Measurements from ENCODE around the gene COL4A2.

Gene COL4A2

GRCh38 chr13:110381029-110381360 is 73.9 kb downstream of the COL4A2 start:
- H3K4me1 ChIP-seq (ENCODE audit: insufficient read depth, insufficient read length), result peaks cover 10% of the 10 kb centered on the region
- no peaks in the 10 kb centered on the region for H3K27me3 ChIP-seq (ENCODE audit: insufficient read depth, insufficient read length)
- DNase-seq (ENCODE audit: low read depth, low spot score), result no peak
- no peak overlapping the region for H3K9ac ChIP-seq (ENCODE audit: insufficient read length, low read depth)
- no peak for TF ChIP-seq SUZ12 (IDR thresholded peaks at IDR 0.05; ENCODE audit: extremely low read depth, insufficient read depth, insufficient read length)
- no peak for TF ChIP-seq ZNF274 (IDR thresholded peaks at IDR 0.05; ENCODE audit: low read depth, low read length)
- TF ChIP-seq YY1 (IDR thresholded peaks at IDR 0.05; ENCODE audit: insufficient read depth, insufficient read length), result no peak
- H3K9me3 ChIP-seq (ENCODE audit: insufficient read depth, low read length), result peaks cover 11% of the 10 kb centered on the region
- peaks cover 19% of the 10 kb centered on the region for H3K36me3 ChIP-seq (ENCODE audit: insufficient read depth, insufficient read length, low read length)
- H3K4me3 ChIP-seq (ENCODE audit: insufficient read length, low read depth), result no peak overlapping the region

GRCh38 chr13:110382229-110382628 is 75.1 kb downstream of the COL4A2 start:
- no peaks in the 10 kb centered on the region for H3K27me3 ChIP-seq (ENCODE audit: insufficient read depth, insufficient read length)
- peaks cover 19% of the 10 kb centered on the region for H3K36me3 ChIP-seq (ENCODE audit: insufficient read depth, insufficient read length, low read length)
- H3K9ac ChIP-seq (ENCODE audit: insufficient read length, low read depth), result no peak overlapping the region
- TF ChIP-seq ZNF274 (IDR thresholded peaks at IDR 0.05; ENCODE audit: low read depth, low read length), result no peak
- no peak for TF ChIP-seq SUZ12 (IDR thresholded peaks at IDR 0.05; ENCODE audit: extremely low read depth, insufficient read depth, insufficient read length)
- no peak for TF ChIP-seq YY1 (IDR thresholded peaks at IDR 0.05; ENCODE audit: insufficient read depth, insufficient read length)
- no peak overlapping the region for H3K4me3 ChIP-seq (ENCODE audit: insufficient read length, low read depth)
- peaks cover 13% of the 10 kb centered on the region for H3K9me3 ChIP-seq (ENCODE audit: insufficient read depth, low read length)
- DNase-seq (ENCODE audit: low read depth, low spot score), result no peak
- H3K4me1 ChIP-seq (ENCODE audit: insufficient read depth, insufficient read length), result peaks cover 10% of the 10 kb centered on the region

- Histone ChIP-seq H3K9ac (ENCODE audit: insufficient read length, low read depth) (no peak overlapping the region), H3K36me3 (ENCODE audit: insufficient read depth, insufficient read length, low read length) (peaks cover 19% of the 10 kb centered on the region), H3K4me3 (ENCODE audit: insufficient read length, low read depth) (no peak overlapping the region), H3K4me1 (ENCODE audit: insufficient read depth, insufficient read length) (peaks cover 10% of the 10 kb centered on the region), H3K27me3 (ENCODE audit: insufficient read depth, insufficient read length) (no peaks in the 10 kb centered on the region), H3K9me3 (ENCODE audit: insufficient read depth, low read length) (peaks cover 13% of the 10 kb centered on the region)
- no peak for DNase-seq (ENCODE audit: low read depth, low spot score)
- TF ChIP-seq SUZ12 (IDR thresholded peaks at IDR 0.05; ENCODE audit: extremely low read depth, insufficient read depth, insufficient read length), result no peak
- TF ChIP-seq ZNF274 (IDR thresholded peaks at IDR 0.05; ENCODE audit: low read depth, low read length), result no peak
- no peak for TF ChIP-seq YY1 (IDR thresholded peaks at IDR 0.05; ENCODE audit: insufficient read depth, insufficient read length)
These were observed 75.7 kb downstream of the COL4A2 start for GRCh38 chr13:110382830-110383229.

GRCh38 chr13:110387451-110388107 is 80.5 kb downstream of the COL4A2 start:
- Histone ChIP-seq H3K4me3 (ENCODE audit: insufficient read length, low read depth) (no peak overlapping the region), H3K27me3 (ENCODE audit: insufficient read depth, insufficient read length) (no peaks in the 10 kb centered on the region), H3K36me3 (ENCODE audit: insufficient read depth, insufficient read length, low read length) (peaks cover 28% of the 10 kb centered on the region), H3K4me1 (ENCODE audit: insufficient read depth, insufficient read length) (no peaks in the 10 kb centered on the region), H3K9ac (ENCODE audit: insufficient read length, low read depth) (no peak overlapping the region), H3K9me3 (ENCODE audit: insufficient read depth, low read length) (peaks cover 32% of the 10 kb centered on the region)
- TF ChIP-seq YY1 (IDR thresholded peaks at IDR 0.05; ENCODE audit: insufficient read depth, insufficient read length) (no peak), SUZ12 (IDR thresholded peaks at IDR 0.05; ENCODE audit: extremely low read depth, insufficient read depth, insufficient read length) (no peak), ZNF274 (IDR thresholded peaks at IDR 0.05; ENCODE audit: low read depth, low read length) (no peak)
- no peak for DNase-seq (ENCODE audit: low read depth, low spot score)

- no peak for DNase-seq (ENCODE audit: low read depth, low spot score)
These were observed 81.2 kb downstream of the COL4A2 start for GRCh38 chr13:110388108-110388943.

GRCh38 chr13:110390567-110390966 is 83.5 kb downstream of the COL4A2 start:
- Histone ChIP-seq H3K36me3 (ENCODE audit: insufficient read depth, insufficient read length, low read length) (peaks cover 24% of the 10 kb centered on the region), H3K4me3 (ENCODE audit: insufficient read length, low read depth) (no peak overlapping the region), H3K9me3 (ENCODE audit: insufficient read depth, low read length) (peaks cover 25% of the 10 kb centered on the region), H3K27me3 (ENCODE audit: insufficient read depth, insufficient read length) (no peaks in the 10 kb centered on the region), H3K4me1 (ENCODE audit: insufficient read depth, insufficient read length) (no peaks in the 10 kb centered on the region), H3K9ac (ENCODE audit: insufficient read length, low read depth) (no peak overlapping the region)
- no peak for DNase-seq (ENCODE audit: low read depth, low spot score)
- TF ChIP-seq ZNF274 (IDR thresholded peaks at IDR 0.05; ENCODE audit: low read depth, low read length), result no peak
- TF ChIP-seq SUZ12 (IDR thresholded peaks at IDR 0.05; ENCODE audit: extremely low read depth, insufficient read depth, insufficient read length), result no peak
- no peak for TF ChIP-seq YY1 (IDR thresholded peaks at IDR 0.05; ENCODE audit: insufficient read depth, insufficient read length)

More at GRCh38 chr13:110388108-110388943, 81.2 kb downstream of the COL4A2 start:
- H3K9ac ChIP-seq (ENCODE audit: insufficient read length, low read depth), result no peak overlapping the region
- H3K36me3 ChIP-seq (ENCODE audit: insufficient read depth, insufficient read length, low read length), result peaks cover 28% of the 10 kb centered on the region
- no peaks in the 10 kb centered on the region for H3K27me3 ChIP-seq (ENCODE audit: insufficient read depth, insufficient read length)
- H3K4me1 ChIP-seq (ENCODE audit: insufficient read depth, insufficient read length), result no peaks in the 10 kb centered on the region
- no peak overlapping the region for H3K4me3 ChIP-seq (ENCODE audit: insufficient read length, low read depth)
- H3K9me3 ChIP-seq (ENCODE audit: insufficient read depth, low read length), result peaks cover 32% of the 10 kb centered on the region
- no peak for TF ChIP-seq ZNF274 (IDR thresholded peaks at IDR 0.05; ENCODE audit: low read depth, low read length)

- DNase-seq (ENCODE audit: low read depth, low spot score), result no peak
- Histone ChIP-seq H3K4me1 (ENCODE audit: insufficient read depth, insufficient read length) (no peaks in the 10 kb centered on the region), H3K9ac (ENCODE audit: insufficient read length, low read depth) (no peak overlapping the region), H3K36me3 (ENCODE audit: insufficient read depth, insufficient read length, low read length) (peaks cover 24% of the 10 kb centered on the region), H3K9me3 (ENCODE audit: insufficient read depth, low read length) (peaks cover 18% of the 10 kb centered on the region), H3K27me3 (ENCODE audit: insufficient read depth, insufficient read length) (no peaks in the 10 kb centered on the region), H3K4me3 (ENCODE audit: insufficient read length, low read depth) (no peak overlapping the region)
- TF ChIP-seq SUZ12 (IDR thresholded peaks at IDR 0.05; ENCODE audit: extremely low read depth, insufficient read depth, insufficient read length) (no peak), ZNF274 (IDR thresholded peaks at IDR 0.05; ENCODE audit: low read depth, low read length) (no peak), YY1 (IDR thresholded peaks at IDR 0.05; ENCODE audit: insufficient read depth, insufficient read length) (no peak)
These were observed 84.2 kb downstream of the COL4A2 start for GRCh38 chr13:110391273-110391672.
